RKO (cell line): ENCODE data around the gene KRTAP5-6.

Experiments used
- DNase-seq: peaks from one replicate; pipeline ENCODE4 v3.0.0-alpha.2; 2016; ENCODE audit warnings: low spot score

KRTAP5-6 gene

DNA sequence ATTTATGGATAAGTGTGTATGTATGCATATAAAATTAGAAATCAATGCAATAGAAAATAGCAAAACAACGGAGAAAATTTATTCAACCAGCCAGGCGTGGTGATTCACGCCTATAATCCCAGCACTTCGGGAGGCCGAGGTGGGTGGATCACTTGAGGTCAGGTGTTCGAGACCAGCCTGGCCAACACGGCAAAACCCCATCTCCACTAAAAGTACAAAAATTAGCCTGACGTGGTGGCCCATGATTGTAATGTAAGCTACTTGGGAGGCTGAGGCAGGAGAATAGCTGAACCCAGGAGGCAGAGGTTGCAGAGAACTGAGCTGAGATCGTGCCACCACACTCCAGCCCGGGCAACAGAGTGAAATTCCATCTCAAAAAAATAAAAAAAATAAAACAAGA lies 5.5 kb downstream of the KRTAP5-6 start:
- no peak for DNase-seq

DNA sequence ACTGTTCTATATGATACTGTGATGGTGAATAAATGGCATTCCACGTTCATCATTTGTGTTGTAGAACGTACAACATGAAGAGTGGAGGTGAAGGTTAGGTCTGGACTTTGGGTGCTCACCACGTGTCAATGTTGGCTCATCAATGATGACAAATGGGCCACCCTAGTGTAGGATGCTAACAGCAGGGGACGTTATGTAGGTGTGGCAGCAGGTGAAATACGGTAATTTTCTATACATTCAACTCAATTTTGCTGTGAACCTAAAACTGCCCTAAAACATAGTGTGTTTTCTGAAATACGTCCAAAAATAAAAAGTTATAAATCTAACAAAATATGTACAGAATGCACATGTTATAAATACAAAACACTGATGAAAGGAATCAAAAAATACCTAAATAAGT lies 6.2 kb downstream of the KRTAP5-6 start:
- DNase-seq = no peak

DNA sequence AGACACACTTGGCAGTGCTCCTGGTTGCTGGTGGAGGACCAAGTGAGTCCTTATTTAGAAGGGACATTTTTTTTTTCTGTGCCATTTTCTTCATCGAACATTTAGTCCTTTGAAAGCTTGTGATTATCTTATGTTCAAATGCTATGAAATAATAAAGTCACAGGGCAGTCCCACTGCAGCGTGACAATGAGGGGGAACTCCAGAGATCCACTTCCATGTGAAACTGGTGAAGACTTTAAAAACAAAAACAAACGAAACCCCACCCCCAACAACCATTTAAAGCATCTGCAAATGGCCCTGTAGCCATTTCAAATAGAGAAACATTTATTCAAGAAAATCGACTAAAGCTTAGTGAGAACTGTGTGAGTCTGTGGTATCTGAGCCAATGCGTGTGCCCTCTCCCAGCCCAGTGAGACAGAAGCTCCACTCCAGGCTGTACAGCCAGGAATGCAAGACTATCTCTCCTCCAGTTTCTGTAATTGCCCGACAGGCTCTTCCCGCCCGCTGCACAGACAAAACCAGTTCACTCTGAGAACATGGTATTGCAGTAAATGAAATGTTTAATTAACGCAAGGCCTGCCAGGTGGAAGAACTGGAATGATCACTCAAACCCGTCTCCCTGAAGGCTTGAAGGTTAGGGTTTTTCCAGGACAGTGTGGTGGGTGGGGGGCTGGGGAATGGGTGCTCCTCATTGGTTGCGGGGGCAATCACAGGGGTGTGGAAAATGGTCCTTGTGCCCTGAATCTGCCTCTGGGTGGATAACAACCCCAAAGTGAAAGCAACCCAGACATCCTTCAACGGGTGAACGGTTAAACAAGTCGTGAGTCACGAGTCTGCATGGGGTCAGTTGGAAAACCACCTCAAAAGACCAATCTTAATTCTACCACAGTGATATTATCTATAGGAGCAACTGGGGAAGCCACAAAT lies 8.4 kb downstream of the KRTAP5-6 start:
- no peak for DNase-seq

DNA sequence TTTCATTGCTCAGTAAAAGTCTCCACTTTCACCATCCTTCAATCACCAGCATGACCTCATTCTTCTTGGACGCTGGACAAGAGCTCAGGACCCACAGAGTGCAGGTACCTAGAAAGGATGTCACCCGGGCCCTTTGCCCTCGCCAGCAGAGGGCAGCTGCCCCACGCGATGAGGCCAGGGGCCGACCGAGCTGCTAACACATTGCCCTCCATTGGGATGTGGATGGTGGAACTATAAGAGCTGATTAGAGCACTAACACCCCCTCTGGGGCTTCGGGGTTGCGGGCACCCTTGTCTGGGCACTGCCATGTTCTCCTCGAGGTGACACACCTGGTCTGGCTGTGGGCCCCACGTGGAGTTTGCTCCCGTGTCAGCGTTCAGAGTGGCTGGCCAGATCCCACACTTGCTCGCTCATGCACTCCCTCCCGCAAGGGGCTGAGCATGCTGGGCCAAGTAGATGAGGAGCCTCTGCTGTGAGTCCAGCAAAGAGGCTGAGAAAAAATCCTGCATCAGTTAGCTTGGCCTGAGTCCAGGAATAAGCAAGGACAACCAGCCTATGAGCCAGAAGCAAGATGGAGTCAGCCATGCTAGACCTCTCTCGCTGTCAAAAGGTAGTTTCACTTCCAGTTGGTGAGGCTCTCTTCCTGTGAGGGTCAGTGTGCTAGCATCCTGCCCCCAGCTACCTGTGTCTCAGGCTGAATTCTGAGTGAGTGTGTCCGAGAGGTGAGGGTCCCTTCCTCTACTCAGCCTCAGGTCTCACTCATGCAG lies 9.8 kb downstream of the KRTAP5-6 start:
- no peak for DNase-seq

DNA sequence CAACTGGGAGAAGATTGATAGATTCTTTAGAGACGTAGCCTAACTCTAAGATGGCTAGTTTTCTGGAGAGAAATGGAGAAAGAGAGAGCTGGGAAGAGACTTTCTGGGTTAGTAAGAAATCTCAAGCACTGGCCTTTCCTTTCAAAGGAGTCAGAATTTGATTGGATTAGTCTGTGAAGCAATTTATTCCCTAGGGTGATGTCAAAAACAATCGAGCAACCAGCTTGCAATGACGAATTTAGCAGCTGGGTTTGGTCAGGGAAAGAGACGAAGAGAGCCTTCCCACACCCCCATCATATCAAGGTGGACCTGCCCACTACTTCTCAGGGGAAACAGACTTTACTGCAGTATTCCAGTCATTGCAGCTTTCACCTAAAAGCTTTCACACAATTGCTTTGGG lies 10.8 kb downstream of the KRTAP5-6 start:
- no peak for DNase-seq

DNA sequence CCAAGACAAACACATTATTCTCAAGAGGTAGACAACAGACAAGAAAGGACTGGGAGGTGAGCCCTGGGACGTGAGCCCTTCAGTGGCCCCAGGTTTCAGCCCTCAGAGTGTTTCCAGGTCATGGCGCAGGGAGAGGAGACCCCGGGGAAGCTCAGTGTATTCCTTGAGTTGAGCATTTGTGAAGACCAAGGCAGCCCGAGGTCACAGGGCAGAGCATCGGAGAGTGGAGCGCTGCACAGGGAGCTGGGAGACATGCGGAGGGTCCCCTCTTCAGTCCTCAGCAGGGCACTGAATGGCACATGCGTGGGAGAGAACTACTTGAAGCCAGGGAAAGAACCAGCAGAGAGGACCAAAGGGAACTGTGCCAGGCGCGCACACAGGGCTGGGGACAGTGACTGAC lies 11.7 kb downstream of the KRTAP5-6 start:
- no peak for DNase-seq

DNA sequence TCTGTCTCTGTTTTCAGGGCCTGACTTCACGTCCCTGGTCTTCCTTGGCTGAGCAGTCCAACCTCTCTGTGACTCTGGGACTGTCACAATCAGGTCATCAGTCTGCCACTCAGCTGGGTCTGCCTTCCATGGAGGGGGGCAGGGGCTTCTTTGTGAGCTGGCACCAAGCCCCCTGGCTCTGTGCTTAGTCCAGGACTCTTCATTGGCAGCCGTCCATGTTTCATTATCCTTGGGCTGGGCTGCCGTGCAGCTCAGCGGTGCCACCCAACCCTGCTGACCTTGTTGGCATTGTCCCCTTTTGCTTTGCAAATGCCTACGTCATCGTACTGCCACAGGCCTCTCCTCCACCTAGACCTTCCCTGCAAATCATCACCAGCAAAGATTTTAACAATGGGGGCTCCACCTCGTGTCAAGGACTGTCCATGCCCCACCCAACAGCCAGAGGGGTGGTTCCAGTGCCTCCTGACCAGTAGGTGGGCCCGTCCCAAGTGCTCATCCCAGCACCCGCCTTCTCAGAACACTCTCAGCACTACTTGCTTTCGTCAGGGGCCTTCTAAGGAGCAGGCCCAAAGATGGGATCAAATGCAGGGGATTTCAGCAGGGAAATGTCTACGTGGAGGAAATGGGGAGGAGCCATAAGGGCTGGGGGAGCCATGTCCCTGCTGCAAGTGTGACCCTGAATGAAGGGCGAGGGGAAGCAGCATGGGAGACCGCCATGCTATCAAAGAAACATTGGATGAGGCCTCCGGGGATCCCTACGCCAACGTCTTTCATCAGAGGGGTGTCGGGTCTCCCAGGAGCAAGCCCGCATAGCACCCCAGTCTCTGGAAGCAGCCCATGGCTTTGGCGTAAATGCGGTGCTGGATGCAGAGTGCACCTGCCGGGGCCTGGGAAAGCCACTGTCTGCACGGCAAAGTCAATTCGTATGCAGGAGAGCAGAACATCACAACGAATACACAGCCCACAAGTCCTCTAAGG lies 18.2 kb downstream of the KRTAP5-6 start:
- DNase-seq = no peak

DNA sequence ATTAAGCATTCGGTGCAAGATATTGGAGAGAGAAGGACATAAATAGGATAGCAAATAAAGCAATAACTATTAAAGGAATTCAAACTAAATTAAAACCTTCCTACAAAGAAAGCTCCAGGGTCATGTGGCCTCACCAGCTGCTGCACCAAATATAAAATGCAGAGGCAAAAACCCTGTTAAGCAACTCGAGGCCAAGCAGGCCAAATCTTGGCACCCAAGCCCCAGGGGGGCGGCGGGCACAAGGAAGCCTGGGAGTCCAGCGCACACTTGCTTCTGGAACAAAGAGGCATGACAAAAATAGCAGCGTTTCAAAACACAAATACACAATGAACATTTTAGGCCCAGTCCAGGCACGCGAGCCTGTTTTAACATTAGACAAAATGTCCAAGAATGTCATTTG lies 20.8 kb downstream of the KRTAP5-6 start:
- DNase-seq = no peak

DNA sequence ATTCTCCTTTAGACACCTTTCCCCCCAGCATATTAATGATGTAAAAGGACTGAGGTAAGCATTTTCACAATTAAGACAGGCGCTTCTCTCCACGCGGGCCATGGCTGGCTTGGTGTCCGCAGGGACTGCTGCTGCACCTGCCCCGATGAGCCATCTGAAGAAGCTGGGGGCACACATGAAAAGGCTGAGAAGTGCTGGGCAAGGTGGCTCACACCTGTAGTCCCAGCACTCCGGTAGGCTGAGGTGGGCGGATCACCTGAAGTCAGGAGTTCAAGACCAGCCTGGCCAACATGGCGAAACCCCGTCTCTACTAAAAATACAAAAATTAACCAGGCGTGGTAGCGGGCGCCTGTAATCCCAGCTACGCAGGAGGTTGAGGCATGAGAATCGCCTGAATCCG lies 21.3 kb downstream of the KRTAP5-6 start:
- no peak for DNase-seq

DNA sequence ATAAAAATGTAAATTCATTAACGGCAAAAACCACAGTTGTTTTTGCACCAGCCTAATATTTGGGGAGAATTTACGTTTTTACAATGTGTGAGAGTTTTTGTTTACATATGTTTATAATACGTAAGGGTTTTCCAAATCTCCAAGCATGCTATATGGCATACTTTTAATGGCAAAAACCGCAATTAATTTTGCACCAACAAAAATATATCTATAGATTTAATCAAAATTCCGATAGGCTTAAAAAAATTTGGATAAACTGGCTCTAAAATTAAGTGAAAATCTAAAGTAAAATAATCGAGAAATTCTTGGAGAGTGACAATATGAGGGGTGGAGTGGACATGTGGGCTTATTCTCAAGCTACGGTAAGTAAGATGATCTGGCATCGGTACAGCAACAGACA lies 22.8 kb downstream of the KRTAP5-6 start:
- DNase-seq = no peak

DNA sequence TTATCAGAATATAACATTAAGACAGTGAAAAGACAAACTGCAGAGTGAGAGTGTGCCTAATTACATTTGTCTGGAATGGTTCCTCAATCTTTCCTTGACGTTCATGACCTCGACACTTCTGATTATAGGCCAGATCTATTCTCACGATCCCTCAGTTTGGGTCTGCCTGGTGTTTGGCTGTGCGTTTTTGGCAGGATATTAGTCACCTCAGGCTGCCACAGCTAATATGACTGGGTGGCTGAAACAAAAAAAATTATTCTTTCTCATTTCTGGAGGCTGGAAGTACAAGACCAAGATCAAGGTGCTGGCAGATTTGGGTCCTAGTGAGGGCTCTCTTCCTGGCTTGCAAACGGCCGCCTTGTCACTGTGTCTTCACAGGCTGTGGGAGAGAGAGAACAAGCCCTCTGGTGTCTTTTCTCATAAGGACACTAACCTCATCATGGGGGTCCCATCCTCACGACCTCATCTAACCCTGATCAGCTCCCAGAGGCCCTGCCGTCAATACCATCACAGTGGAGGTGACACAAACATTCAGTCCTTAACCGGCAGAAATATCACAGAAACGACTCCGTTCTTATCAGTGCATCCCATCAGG lies 30.2 kb downstream of the KRTAP5-6 start:
- DNase-seq = peak; percentile 5

DNA sequence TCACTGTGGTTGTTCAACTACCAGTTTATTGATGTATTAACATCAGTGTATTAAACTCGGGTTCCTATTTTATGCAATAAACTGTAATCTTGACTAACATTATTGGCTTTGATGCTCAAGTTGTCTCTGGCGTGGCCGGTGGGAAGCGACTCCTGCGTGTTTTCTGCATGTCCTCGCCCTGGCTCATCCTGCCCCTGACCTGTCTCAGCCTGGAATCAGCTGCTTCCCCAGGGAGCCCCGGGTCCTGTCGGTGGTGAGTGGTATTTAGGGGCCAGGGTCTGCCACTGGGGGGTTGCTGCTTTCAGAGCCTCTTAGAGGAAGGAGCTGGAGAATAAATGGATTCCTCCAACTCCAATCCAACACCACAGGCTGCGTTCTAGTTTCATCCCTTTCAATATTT lies 30.9 kb downstream of the KRTAP5-6 start:
- DNase-seq = no peak

DNA sequence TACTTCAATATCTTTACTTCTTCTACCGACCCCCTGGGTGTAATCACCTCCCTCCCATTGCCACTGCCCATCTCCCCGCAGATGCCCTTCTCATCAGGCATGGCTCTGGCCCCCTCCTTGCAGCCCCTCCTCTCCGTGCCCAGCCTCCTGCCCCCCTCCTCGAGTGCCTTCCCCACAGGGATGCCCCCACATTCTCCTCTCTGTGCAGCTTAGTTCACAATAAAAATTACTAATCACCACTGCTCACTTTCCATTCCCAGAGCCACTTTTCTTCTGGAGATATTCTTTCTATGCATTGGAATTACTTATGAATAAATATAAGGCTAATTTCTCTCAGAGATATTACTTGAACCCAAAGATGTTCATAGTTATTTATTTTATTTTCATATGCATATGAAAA lies 31.3 kb downstream of the KRTAP5-6 start:
- no peak for DNase-seq

DNA sequence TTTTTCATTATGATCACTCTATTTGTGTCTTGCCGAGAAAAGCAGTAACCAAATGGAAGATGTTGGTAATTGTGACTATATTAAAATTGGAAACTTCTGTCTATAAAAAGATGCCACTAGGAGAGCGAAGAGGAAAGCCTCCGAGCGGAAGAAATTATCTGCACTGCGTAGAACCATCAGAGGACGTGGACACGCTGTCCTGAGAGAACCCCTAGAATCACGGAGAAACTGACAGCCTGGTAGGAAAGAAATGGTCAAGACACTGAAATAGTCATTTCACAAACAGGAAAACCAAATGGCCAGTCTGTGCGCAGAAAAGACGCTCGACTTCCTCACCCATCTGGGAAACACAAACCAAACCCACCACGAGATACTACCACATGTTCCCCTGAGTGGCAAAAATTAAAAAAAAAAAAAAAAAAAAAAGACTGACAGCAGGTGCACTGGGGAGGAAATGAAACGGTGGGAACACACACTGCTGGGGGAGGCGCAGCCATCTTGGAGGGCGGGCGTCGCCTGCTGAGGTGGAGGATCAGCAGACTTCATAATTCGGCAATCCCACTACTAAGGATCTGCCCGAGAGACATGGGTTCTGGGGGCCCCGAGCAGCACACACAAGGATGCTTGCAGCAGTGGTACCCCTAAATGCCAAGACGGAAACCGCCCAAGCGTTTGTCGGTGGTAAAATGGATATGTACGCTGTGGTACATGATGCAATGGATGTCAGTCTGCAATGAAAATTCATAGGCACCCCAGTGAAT lies 32.1 kb downstream of the KRTAP5-6 start:
- DNase-seq = no peak

DNA sequence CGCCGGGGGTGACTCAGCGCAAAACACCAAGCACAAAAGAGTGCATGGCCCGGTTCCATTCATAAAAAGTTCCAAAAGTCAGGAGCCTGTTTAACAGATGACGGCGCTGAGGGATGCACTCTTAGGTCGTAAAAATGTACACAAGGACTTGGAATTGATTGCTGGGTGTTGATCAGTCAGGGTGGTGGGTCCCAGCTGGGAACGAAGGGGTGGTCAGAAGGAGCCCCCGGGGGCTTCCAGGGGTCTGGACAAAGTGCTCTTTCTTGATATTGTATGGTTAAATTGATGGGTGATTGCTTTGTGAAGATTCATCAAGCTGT lies 32.7 kb downstream of the KRTAP5-6 start:
- no peak for DNase-seq

DNA sequence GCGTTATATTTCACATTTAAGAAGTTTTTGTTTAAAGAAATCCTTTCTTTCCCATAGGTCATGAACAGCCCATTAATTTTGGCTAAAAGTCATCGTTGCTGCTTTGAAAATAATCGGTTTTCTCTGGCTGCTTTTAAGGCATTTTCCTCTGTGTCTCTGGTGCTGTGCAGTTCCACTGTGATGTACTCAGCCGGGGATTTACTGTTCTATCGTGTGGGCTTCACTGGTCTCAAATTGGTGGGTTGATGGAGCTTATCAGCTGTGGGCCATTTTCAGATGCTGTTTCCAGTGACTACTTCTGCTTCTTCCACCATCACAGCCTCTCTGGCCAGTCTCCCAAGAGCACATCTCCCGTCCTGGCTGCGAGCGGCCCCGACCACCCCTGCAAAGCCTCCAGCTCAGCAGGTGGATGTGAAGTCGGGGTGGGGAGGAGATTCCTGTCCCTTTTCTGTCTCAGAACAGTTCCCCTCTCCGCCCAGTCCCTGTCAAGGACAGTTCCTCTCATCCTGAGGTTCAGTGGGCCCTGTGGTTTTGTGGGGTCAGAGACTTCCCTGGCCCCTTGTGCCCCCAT lies 33.1 kb downstream of the KRTAP5-6 start:
- no peak for DNase-seq

DNA sequence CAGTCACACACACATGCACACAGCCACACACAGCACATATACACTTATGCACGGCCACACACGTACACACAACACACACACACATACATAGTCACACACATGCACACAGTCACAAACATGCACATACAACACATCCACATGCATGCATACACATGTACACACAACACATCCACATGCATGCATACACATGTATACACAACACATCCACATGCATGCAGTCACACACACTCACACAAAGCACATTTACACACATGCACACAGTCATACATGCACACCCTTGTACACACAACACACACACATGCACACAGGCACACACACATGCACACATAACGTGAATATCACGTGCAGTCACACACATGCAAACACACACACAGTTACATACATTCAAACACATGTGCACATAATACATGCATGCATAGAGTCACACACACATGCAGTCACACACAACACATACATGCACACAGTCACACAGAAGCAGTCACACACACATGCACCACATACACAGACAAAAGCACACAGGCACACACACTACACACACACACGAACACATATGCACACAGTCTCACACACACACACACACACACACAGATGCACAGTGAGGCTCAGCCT lies 34.6 kb downstream of the KRTAP5-6 start:
- no peak for DNase-seq

DNA sequence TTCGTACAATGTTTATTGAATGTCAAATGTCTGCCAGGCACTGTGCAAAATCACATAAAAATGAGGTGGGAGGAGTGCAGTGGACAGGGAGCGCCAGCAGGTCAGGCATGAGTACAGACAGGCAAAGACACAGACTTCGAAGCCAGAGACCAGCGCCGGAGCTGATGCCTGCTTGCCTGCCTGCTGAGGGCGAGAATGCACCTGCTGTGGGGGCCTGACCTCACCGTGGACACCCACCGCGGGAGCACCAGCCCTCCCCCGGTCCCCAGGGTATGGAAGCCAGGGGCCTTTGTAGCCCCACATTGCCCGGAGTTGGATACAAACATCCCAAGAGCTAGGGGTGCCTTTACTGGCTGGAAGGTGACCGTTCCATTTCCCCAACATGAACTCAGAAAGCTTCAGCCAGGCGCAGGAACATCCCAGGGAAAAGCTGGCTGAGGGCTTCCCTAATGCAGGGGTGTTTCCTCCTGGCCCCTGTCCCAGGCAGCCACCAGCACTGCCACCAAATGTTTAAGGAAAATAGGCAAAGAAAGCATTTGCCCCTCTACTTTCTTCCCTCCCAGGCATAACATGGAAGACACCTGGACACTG lies 35.5 kb downstream of the KRTAP5-6 start:
- no peak for DNase-seq

DNA sequence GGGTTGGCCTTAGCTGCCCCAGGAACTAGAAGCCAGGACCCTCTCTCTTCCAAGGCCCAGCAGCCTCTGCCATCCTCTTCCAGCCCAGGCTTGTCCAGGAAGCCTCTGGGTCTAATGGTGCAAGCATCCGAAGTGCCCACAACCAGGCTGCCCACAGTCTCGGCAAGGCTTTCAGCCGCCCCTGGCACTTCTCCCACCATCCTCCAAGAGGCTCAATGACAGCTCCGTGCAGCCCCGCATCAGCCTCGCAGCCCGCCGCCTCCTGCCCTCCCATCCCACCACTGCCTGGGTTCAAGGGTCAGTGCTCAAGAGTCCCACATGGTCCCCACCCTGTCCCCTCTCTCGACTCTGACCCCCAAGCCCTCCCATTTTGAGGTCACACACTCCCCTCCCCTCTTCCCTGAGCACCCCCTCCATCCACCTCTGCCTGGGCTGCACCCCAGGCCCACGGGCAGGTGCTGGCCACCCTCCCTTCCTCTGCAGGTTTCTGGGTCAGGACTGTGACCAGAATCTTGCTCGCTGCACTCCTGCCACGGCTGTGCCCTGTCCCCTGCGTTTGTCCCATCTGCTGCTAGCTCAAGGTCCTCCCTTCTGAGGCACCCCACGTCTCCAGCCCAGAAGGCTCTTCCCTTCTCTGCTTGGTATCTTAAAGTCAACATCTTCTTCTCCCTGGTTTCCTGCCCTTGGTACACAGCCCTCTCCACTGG lies 36.2 kb downstream of the KRTAP5-6 start:
- no peak for DNase-seq
